Measurements from ENCODE around the gene KCNA3. TPM values are rescaled to one million over a fixed set of nuclear protein-coding genes. Genes with fewer than 3 reads are reported as not detected.

KCNA3 gene
- total and polyA plus RNA-seq, 9 of the 15 experiments (the other 6 are each of a cell fraction or from before 2014, with no cell fraction given): not detected

DNA sequence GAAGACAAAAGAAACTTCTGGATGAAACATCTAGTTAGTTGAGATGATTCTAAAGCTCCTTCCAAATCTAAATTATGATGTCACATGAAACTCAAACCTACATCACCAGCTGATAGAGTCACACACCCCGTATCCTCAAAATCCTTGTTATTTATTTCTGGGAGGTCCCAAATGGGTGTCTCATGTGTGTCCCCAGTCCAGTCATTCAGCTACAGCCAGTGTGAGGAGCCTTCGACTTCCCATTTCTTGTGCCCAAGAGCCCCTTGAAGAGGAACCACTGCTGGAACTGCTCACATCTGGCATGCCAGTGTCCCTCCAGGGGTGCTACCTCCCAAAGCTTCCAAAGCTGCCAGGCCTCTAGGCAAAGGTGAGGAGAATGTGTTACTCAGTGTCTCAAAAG is 32.5 kb upstream of the KCNA3 start (continued):
- TF ChIP-seq, protein P1, sequence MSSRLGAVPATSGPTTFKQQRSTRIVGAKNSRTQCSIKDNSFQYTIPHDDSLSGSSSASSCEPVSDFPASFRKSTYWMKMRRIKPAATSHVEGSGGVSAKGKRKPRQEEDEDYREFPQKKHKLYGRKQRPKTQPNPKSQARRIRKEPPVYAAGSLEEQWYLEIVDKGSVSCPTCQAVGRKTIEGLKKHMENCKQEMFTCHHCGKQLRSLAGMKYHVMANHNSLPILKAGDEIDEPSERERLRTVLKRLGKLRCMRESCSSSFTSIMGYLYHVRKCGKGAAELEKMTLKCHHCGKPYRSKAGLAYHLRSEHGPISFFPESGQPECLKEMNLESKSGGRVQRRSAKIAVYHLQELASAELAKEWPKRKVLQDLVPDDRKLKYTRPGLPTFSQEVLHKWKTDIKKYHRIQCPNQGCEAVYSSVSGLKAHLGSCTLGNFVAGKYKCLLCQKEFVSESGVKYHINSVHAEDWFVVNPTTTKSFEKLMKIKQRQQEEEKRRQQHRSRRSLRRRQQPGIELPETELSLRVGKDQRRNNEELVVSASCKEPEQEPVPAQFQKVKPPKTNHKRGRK (tag; IDR thresholded peaks at IDR 0.05): no peak

DNA sequence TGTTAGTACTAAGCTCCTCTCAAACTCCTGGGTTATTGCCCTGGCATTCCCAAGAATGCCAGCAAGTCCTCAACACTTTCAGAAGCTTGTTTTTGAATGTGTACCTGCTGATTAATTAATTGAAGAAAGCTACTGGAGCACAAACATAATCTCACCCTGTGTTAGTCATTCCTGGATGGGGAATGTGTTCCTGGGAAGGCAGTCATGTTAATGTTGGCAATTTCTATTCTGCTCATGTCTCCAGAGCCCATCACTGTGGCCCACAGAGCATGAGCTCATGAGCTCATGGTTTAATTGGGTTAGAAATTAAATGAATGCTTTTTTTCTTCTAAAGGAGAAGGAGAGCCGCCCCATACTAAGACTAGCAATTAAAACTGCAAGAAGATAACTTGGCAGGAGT is 31.9 kb upstream of the KCNA3 start:
- no peak overlapping the region for H3K27ac ChIP-seq (ENCODE audit: extremely low read depth, low read depth, low read length)
- no peak overlapping the region for H3K4me2 ChIP-seq (ENCODE audit: insufficient read depth, low read length)
- no peaks in the 10 kb centered on the region for H3K9me3 ChIP-seq (replicated peaks; ENCODE audit: control insufficient read depth, insufficient read depth, low read depth, low read length)
- H3K36me3 ChIP-seq (ENCODE audit: control insufficient read depth, insufficient read depth, low read length): no peaks in the 10 kb centered on the region
- DNase-seq (ENCODE audit: extremely low read depth in 1 of 4, low spot score in 3 of 4) (no peak), FAIRE-seq (no peak), ATAC-seq (no peak)
- H3K27me3 ChIP-seq (ENCODE audit: control insufficient read depth in 2 of 2, insufficient read depth in 2 of 2, low read length in 2 of 2): no peaks in the 10 kb centered on the region
- in situ Hi-C loops (cut with MboI): no loop called here
- H4K20me1 ChIP-seq (replicated peaks; ENCODE audit: control insufficient read depth, insufficient read depth, low read length): no peaks in the 10 kb centered on the region
- no peaks in the 10 kb centered on the region for H3K4me1 ChIP-seq (replicated peaks in 1 of 2; ENCODE audit: control insufficient read depth in 2 of 2, insufficient read depth in 2 of 2, low read length in 2 of 2)
- intact Hi-C loops (cut with micrococcal nuclease): no loop called here
- H2AFZ ChIP-seq (ENCODE audit: low read depth, low read length): no peak overlapping the region
- WGBS (ENCODE audit: insufficient coverage, low coverage, missing lambda C conversion rate): 0% methylated on average over 1 of the region's 1 CpG
- H3K9ac ChIP-seq (ENCODE audit: insufficient read depth in 1 of 2, low read depth in 2 of 2, low read length in 2 of 2): no peak overlapping the region
- ChIA-PET CTCF (ENCODE audit: low intra/inter-chr PET ratio) (no interaction called here), POLR2A (interaction anchor here (1.1 to 1.4 kb wide), 3 partner anchors 8 to 15 kb away, joined by 3 to 4 read pairs (median 3); no protein-coding TSS in a partner anchor)
- H3K9me1 ChIP-seq (ENCODE audit: control insufficient read depth, insufficient read depth, low read length): no peaks in the 10 kb centered on the region
- H3K4me3 ChIP-seq: no peak overlapping the region
- H3K79me2 ChIP-seq (ENCODE audit: control insufficient read depth, insufficient read depth, low read length): no peaks in the 10 kb centered on the region
- BruUV-seq (replicated peaks): no TSS peak
- TF ChIP-seq XRCC4 (IDR thresholded peaks at IDR 0.05; ENCODE audit: extremely low read depth, insufficient read depth, insufficient read length) (no peak), DNMT1 (IDR thresholded peaks at IDR 0.05) (no peak), CBX3 (IDR thresholded peaks at IDR 0.05; ENCODE audit: borderline replicate concordance in 1 of 2, low read length in 2 of 2) (no peak), ZNF354B (CRISPR knock-in tag; IDR thresholded peaks at IDR 0.05) (no peak)
- TF ChIP-seq, protein P2, sequence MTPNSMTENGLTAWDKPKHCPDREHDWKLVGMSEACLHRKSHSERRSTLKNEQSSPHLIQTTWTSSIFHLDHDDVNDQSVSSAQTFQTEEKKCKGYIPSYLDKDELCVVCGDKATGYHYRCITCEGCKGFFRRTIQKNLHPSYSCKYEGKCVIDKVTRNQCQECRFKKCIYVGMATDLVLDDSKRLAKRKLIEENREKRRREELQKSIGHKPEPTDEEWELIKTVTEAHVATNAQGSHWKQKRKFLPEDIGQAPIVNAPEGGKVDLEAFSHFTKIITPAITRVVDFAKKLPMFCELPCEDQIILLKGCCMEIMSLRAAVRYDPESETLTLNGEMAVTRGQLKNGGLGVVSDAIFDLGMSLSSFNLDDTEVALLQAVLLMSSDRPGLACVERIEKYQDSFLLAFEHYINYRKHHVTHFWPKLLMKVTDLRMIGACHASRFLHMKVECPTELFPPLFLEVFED (CRISPR knock-in tag; conservative IDR thresholded peaks at IDR 0.05): no peak
- TF ChIP-seq, protein P3, sequence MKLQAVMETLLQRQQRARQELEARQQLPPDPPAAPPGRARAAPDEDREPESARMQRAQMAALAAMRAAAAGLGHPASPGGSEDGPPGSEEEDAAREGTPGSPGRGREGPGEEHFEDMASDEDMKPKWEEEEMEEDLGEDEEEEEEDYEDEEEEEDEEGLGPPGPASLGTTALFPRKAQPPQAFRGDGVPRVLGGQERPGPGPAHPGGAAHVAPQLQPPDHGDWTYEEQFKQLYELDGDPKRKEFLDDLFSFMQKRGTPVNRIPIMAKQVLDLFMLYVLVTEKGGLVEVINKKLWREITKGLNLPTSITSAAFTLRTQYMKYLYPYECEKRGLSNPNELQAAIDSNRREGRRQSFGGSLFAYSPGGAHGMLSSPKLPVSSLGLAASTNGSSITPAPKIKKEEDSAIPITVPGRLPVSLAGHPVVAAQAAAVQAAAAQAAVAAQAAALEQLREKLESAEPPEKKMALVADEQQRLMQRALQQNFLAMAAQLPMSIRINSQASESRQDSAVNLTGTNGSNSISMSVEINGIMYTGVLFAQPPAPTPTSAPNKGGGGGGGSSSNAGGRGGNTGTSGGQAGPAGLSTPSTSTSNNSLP (IDR thresholded peaks at IDR 0.05; ENCODE audit: borderline replicate concordance, low read depth, low read length): no peak
